Thoracic aorta (tissue), 2 donors: ENCODE measurements around the gene FAT1. TPM values are rescaled to one million over a fixed set of nuclear protein-coding genes. Genes with fewer than 3 reads are reported as not detected.

Source experiments
- ATAC-seq: fragments of 150-250 bp; one replicate; pipeline ENCODE4 v1.8.0; 2017; ENCODE audit warnings: low read depth; ENCODE audit not compliant: insufficient number of reproducible peaks, low FRiP score
- DNase-seq: peaks from one replicate; pipeline ENCODE4 v3.0.0-alpha.2; 2020; ENCODE audit warnings: low spot score
- H3K27ac ChIP-seq, 2 donors: fragments of 200-600 bp; sonication (generic); 1 replicate in 1 of 2; 2 replicates in 1 of 2; pipeline ENCODE4 v1.5.1; 2016; ENCODE audit warnings: mild to moderate bottlenecking in 2 of 2, moderate library complexity in 2 of 2
- H3K27me3 ChIP-seq: fragments of 200-600 bp; sonication (generic); replicated peaks from 2 replicates; pipeline ENCODE4 v1.6.0; 2016; ENCODE audit warnings: mild to moderate bottlenecking; ENCODE audit not compliant: insufficient read depth
- H3K36me3 ChIP-seq: fragments of 200-600 bp; sonication (generic); one replicate; pipeline ENCODE4 v1.5.1; 2016
- H3K4me1 ChIP-seq, 2 donors: fragments of 200-600 bp; sonication (generic); 1 replicate in 1 of 2; 2 replicates in 1 of 2; pipeline versions ENCODE4 v1.5.1 to v1.6.0; 2016; ENCODE audit warnings: low read depth in 2 of 2, mild to moderate bottlenecking in 1 of 2; ENCODE audit not compliant: control insufficient read depth in 1 of 2
- H3K4me3 ChIP-seq: fragments of 200-600 bp; sonication (generic); 2 replicates; pipeline ENCODE4 v1.5.1; 2016; ENCODE audit warnings: mild to moderate bottlenecking
- H3K9me3 ChIP-seq: fragments of 200-600 bp; sonication (generic); 2 replicates; pipeline ENCODE4 v1.5.1; 2016
- total RNA-seq, 2 donors: library from RNA; depleted of rRNA; stranded (reverse); fragments of >200 nt; gene quantifications; one replicate each; pipeline versions ENCODE4 v1.1.0 to v1.2.3, GENCODE V29; 2016
- TF ChIP-seq, protein P1 (sequence below): fragments of 200-600 bp; sonication (generic); IDR thresholded peaks from one replicate; pipeline ENCODE4 v1.5.1; 2019; ENCODE audit warnings: antibody characterized with exemption

Gene FAT1
- total RNA-seq, 2 donors from 2014 or later, result 106 to 117 TPM

DNA sequence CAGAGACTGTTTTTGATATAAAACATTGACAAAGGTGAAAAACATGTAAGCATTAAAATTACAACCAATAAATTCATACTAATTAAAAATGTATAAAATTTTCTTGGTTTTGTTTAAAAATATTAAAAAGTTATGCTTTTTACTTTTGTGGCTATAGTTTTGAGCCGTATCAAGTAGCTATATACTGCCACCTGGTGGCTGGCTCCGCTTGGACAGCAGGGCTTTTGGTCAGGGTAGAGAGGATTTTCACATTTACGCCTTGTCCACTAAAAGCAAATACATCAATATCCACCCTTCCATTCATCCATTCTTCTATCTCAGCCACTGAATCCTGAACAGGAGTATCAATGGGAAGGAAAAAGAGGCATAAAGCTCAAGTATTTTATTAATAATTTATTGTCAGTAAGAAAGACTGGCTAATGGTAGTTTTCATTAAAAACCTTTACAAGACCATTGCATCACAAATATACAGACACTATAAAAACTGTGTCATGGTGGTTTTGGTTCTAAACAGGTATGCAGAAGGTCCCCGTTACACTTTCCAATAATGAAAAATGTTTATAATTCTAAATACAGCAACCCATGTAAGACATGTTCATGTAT lies 136.1 kb downstream of the FAT1 start:
- peak; percentile 20 for DNase-seq
- no peak for ATAC-seq

DNA sequence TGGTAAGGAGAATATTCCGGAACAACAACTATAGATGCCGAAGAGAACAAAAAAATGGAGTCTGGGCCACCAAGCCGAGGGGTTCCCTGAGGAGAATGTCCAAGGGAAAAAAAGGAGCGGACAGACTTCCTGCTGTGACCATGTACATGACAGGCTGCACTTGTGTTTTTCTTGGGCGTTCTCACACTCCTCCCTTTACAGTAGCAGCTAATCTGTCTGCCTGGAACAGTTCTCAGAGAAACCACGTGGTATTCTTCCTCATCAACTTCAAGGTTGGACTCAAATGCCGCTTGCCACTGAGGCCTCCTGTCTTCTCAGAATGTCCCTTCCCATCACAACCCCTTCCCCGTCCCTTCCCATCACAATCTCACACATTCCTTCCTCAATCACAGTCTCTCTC lies 137.5 kb downstream of the FAT1 start:
- H3K36me3 ChIP-seq, result peaks cover 7% of the 10 kb centered on the region
- ATAC-seq, result no peak
- TF ChIP-seq, protein P1, sequence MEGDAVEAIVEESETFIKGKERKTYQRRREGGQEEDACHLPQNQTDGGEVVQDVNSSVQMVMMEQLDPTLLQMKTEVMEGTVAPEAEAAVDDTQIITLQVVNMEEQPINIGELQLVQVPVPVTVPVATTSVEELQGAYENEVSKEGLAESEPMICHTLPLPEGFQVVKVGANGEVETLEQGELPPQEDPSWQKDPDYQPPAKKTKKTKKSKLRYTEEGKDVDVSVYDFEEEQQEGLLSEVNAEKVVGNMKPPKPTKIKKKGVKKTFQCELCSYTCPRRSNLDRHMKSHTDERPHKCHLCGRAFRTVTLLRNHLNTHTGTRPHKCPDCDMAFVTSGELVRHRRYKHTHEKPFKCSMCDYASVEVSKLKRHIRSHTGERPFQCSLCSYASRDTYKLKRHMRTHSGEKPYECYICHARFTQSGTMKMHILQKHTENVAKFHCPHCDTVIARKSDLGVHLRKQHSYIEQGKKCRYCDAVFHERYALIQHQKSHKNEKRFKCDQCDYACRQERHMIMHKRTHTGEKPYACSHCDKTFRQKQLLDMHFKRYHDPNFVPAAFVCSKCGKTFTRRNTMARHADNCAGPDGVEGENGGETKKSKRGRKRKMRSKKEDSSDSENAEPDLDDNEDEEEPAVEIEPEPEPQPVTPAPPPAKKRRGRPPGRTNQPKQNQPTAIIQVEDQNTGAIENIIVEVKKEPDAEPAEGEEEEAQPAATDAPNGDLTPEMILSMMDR, result no peak
- no peaks in the 10 kb centered on the region for H3K9me3 ChIP-seq
- no peak overlapping the region for H3K4me3 ChIP-seq
- no peaks in the 10 kb centered on the region for H3K27me3 ChIP-seq
- DNase-seq, result no peak
- H3K4me1 ChIP-seq, result peaks cover 11 to 14% of the 10 kb centered on the region in 2 donors
- H3K27ac ChIP-seq, result no peak overlapping the region

More for the DNA sequence above, 136.1 kb downstream of the FAT1 start:
- no peaks in the 10 kb centered on the region for H3K9me3 ChIP-seq
- TF ChIP-seq, protein P1, result peak; percentile 86
- H3K36me3 ChIP-seq, result peaks cover 7% of the 10 kb centered on the region
- H3K27me3 ChIP-seq, result no peaks in the 10 kb centered on the region
- H3K27ac ChIP-seq, result no peak overlapping the region
- no peak overlapping the region for H3K4me3 ChIP-seq
- H3K4me1 ChIP-seq, result peaks cover 11 to 14% of the 10 kb centered on the region in 2 donors

DNA sequence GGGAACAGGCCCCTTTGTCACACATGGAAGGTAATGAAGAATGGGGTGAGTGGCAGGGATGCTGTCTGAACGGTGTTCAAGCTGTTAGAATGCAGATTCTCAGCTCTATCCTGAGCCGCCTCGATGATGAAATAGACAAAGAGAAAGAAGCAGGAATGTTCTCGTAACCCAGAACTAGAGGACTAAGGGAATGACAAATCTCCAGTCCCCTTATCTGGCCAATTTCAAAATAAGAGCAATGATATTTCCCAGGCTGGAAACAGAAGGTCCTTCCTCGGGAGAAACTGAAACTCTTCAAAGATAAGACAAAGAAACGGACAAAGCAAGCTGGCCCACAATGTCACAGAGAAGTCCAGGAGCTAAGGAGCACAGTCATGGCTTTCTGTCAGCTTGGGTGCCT lies 138.7 kb downstream of the FAT1 start:
- DNase-seq (no peak), ATAC-seq (no peak)
- Histone ChIP-seq H3K4me3 (no peak overlapping the region), H3K9me3 (no peaks in the 10 kb centered on the region), H3K27ac (no peak overlapping the region), H3K36me3 (peaks cover 7% of the 10 kb centered on the region), H3K4me1 (peaks cover 11 to 14% of the 10 kb centered on the region in 2 donors), H3K27me3 (no peaks in the 10 kb centered on the region)
- TF ChIP-seq, protein P1, result no peak

DNA sequence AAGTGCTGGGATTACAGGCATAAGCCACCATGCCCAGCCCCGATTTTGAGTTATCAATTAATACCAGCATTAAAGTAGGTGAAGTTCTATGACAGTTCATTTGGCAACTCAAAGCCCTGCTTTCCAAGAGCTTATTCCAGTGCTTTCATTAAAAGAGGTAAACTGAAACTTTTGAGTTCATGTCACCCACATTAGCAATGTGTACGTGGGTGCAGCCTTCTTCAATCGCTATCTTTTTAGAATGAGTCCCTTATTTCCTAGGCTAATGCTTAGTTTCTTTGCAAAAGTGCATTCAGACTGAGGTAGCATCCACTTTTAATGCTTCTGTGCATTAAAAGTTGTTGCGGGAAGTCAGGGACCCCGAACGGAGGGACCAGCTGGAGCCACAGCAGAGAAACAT lies 142.2 kb downstream of the FAT1 start:
- Histone ChIP-seq H3K36me3 (no peaks in the 10 kb centered on the region), H3K27me3 (no peaks in the 10 kb centered on the region), H3K27ac (no peak overlapping the region), H3K4me1 (peaks cover 5 to 6% of the 10 kb centered on the region in 2 donors), H3K9me3 (no peaks in the 10 kb centered on the region), H3K4me3 (no peak overlapping the region)
- ATAC-seq, result no peak
- TF ChIP-seq, protein P1, result no peak
- no peak for DNase-seq

DNA sequence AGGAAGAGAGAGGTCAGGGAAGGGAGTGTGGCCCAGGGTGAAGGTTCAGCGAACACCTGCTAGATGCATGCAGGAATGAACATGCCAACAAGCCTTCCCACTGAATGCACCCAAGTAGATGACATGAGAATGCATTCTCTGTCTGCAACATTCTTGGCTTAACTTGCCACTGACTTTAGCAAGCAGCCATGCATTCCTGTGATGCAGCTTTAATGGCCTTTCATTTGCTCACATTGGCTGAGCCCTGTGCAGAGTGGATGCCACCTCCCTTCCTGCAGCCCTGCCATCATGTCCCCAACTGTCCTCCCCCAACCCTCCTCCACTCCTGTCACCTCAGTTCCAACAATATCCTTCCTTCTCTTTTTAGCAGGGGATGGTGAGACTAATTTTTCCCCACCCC lies 143.0 kb downstream of the FAT1 start:
- no peak overlapping the region for H3K4me3 ChIP-seq
- no peak for ATAC-seq
- H3K27me3 ChIP-seq, result no peaks in the 10 kb centered on the region
- no peaks in the 10 kb centered on the region for H3K4me1 ChIP-seq
- no peaks in the 10 kb centered on the region for H3K36me3 ChIP-seq
- no peak overlapping the region for H3K27ac ChIP-seq
- TF ChIP-seq, protein P1, result no peak
- no peak for DNase-seq
- H3K9me3 ChIP-seq, result no peaks in the 10 kb centered on the region
